ENCODE results near the gene CERT1. TPM values are rescaled to one million over a fixed set of nuclear protein-coding genes. Genes with fewer than 3 reads are reported as not detected.

CERT1 gene
- polyA plus RNA-seq, 1 of the 3 experiments (the other 2 are of a cell fraction): 4.5 TPM

GRCh38 chr5:75532190-75532589, 20.8 kb upstream of the CERT1 start:
- Histone ChIP-seq H2AFZ (ENCODE audit: low read depth) (no peak overlapping the region), H3K4me3 (ENCODE audit: low read depth in 2 of 2, low read length in 1 of 2) (no peak overlapping the region), H4K20me1 (ENCODE audit: insufficient read depth) (no peaks in the 10 kb centered on the region), H3K9ac (no peak overlapping the region), H3K4me2 (no peak overlapping the region), H3K36me3 (replicated peaks in 1 of 2; ENCODE audit: control insufficient read depth in 1 of 2, insufficient read depth in 2 of 2, low read length in 1 of 2) (peaks cover 0 to 40% of the 10 kb centered on the region in 2 experiments), H3K27me3 (ENCODE audit: insufficient read depth) (no peaks in the 10 kb centered on the region), H3K79me2 (ENCODE audit: insufficient read depth) (peaks cover 86% of the 10 kb centered on the region), H3K4me1 (ENCODE audit: control insufficient read depth in 1 of 2, insufficient read depth in 2 of 2, low read depth in 1 of 2, low read length in 1 of 2) (peaks cover 0 to 8% of the 10 kb centered on the region in 2 experiments; a peak in 1 of 4 replicates), H3K9me3 (peaks cover 9% of the 10 kb centered on the region; the same call in 1 of the 2 replicates), H3F3A (replicated peaks; ENCODE audit: insufficient read depth) (peaks cover 2% of the 10 kb centered on the region), H3K27ac (ENCODE audit: low read depth in 2 of 2, low read length in 1 of 2) (no peak overlapping the region), H3K9me2 (no peaks in the 10 kb centered on the region)
- DNase-seq: no peak
- ChIA-PET POLR2A (no interaction called here), CTCF (no interaction called here)
- no peak for TF ChIP-seq JUND (IDR thresholded peaks at IDR 0.05)
- no peak for TF ChIP-seq SMC3 (IDR thresholded peaks at IDR 0.05; ENCODE audit: low read depth, low read length)
- no peak for TF ChIP-seq GATA2 (CRISPR knock-in tag; IDR thresholded peaks at IDR 0.05)
- no peak for TF ChIP-seq PBX3 (IDR thresholded peaks at IDR 0.05)
- no peak for TF ChIP-seq RCOR1 (IDR thresholded peaks at IDR 0.05; ENCODE audit: low read length)
- TF ChIP-seq RFX5 (IDR thresholded peaks at IDR 0.05; ENCODE audit: low read length): no peak
- no peak for TF ChIP-seq TEAD4 (IDR thresholded peaks at IDR 0.05; ENCODE audit: borderline replicate concordance, insufficient read depth)
- TF ChIP-seq REST (IDR thresholded peaks at IDR 0.05; ENCODE audit: low read depth, low read length): no peak
- no peak for TF ChIP-seq MAX (IDR thresholded peaks at IDR 0.05; ENCODE audit: low read depth)
- TF ChIP-seq POLR2AphosphoS5 (IDR thresholded peaks at IDR 0.05; ENCODE audit: low read depth, low read length): no peak
- TF ChIP-seq EZH2phosphoT487 (IDR thresholded peaks at IDR 0.05; ENCODE audit: borderline replicate concordance, low read depth): no peak
- TF ChIP-seq MXI1 (IDR thresholded peaks at IDR 0.05; ENCODE audit: low read depth, low read length): no peak
- TF ChIP-seq USF2 (IDR thresholded peaks at IDR 0.05; ENCODE audit: borderline replicate concordance, low read depth, low read length): no peak
- no peak for TF ChIP-seq YY1 (IDR thresholded peaks at IDR 0.05; ENCODE audit: low read depth)
- WGBS (ENCODE audit: low lambda C conversion rate): 98% methylated on average over 2 of the region's 2 CpGs

Data from SK-N-SH (cell line).